ENCODE results near the gene CFL2.
"Not testable (repeated sequence)": the region's sequence is repeated elsewhere in the genome, so short reads cannot be mapped to it uniquely, and the experiment has no call there.

The CFL2 gene

DNA sequence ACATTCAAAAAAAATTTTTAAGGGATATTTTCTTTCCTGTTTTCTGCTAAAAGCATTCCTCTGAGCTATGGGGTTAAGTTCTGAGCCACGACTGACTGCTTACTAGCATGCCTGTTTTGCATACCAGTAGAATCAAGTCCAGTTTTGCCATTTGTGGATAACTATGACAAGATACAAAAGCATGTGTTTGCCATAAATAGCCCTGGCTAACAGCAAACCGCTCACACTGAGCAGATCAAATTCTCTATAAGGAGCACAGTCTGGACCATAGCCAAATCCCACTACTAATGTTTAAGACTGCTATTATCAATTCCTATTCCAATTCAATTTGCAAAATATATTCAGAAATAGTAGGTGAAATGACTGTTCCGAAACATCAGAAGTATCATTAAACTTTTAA is 3.2 kb downstream of the CFL2 start:
- DNase-seq: no peak

DNA sequence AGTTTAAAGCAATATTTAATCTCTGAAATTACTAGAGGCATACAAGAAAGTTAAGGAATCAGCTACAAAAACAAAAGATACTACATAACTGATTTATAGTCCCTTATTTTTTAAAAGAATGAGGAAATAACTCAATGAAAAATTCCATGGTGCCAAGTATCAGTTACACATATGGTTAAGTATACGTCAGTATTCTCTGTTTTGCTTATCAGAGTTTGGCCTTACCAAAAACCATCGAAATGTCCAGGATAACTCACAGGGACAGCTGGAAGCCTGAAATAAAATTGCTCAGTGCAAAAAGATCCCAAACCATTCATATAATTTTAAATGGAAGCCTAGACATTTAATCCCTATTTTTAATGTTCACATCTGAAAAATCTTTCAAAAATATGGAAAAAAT is 3.6 kb downstream of the CFL2 start:
- no peak for DNase-seq

DNA sequence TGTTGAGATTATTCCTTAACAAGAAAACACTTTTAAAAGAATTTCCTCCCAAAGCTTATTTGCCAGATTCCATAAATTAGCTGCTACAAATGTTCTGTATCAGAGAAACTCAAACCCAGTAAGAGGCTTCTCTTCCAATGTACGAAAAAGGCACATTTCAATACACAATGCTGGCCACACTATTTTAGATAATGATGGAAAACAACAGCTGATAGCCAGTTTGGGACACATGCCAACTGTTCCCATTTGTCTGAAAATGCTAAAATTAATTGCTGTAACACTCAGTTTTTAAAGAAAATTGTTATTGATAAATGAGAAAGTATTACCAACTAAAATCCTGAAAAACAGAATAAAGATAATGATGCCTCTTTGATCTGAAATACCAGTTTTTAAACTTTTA is 4.4 kb downstream of the CFL2 start:
- DNase-seq: no peak

DNA sequence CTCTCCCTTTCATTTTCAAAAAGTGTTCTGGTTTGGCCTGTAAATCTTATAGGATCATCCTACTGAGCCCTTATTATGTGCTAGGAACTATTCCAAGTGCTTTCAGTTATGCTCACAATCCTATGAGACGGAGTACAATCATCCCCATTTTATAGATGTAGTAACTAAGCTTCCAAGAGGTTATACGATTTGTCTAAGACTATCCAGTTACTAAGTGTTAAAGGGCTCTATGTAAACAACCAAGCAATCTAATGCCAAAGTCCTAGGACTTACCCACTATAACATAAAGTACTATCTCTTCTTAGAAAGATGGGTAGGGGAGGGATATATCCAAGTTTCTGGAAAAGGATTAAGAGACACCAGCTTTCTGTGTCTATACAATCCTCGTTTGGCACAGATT is 6.7 kb downstream of the CFL2 start:
- DNase-seq: no peak

DNA sequence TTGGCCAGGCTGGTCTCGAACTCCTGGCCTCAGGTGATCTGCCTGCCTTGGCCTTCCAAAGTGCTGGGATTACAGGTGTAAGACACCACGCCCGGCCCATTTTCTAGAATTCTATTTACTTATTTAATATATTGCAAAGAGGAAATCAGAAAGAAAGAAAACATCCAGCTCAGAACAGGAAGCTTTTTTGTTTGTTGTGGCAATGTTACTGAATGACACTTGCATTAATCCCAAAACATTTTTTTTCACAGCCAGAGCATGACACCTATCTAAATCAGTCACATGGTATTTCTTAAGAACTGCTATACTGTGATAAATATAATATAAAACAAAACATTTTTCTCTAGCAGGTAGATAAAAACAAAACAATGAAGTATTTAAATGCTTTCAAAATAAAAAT is 12.6 kb downstream of the CFL2 start:
- no peak for DNase-seq

DNA sequence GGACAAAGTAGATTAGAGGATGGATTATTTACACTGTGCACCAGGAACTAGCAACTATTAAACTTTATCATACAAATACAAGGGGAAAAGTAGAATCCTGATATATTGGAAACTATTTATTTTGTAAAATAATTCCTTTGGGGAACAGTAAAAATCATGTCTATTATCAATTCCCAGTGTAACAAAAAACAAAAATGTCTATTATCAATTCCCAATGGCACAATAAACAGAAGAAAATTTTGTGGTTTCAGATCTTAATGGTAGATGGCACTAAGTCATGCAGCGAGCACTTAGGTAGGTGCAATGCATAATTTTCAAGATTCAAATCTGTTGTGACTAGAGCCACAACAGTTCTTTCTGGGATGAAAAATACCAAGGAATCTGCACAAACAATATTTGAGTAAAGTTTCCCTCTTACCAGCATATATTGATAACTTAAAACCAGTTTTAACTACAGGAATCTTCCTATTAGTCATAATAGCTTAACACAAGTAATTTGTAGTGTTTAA is 13.7 kb downstream of the CFL2 start:
- no peak for DNase-seq

DNA sequence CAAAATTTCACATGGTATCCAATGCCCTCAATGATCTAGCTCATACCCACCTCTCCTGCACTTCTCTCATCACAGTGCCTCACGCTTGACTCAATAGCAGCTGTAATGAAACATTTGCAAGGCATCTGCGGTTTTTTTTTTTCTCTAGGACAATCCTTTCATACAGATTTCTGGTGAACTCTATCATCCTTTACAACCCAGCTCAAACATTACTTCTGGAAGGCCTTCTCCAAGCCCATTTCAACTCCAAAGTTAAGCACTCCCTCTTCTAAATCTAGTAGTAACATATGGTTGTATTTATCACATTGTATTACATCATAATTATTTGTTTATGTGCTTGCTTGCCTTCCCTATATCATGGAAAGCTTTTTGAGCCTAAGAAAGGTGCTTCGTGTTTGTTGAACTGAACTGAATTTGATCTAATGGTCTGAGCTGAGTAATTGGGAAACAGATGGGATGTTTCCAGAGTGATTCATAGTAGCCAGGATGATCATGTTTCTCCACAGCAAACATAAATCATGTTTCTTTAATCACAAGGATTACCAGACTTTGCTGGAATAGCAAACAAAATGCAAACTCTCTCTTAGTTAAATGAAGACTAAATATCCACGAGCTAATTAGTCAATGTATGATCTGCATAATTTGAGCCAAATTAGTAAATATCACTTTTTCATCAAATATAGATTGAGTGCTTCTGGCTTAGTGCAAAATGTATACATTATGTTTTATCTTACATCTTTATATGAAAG is 14.3 kb downstream of the CFL2 start:
- no peak for DNase-seq

DNA sequence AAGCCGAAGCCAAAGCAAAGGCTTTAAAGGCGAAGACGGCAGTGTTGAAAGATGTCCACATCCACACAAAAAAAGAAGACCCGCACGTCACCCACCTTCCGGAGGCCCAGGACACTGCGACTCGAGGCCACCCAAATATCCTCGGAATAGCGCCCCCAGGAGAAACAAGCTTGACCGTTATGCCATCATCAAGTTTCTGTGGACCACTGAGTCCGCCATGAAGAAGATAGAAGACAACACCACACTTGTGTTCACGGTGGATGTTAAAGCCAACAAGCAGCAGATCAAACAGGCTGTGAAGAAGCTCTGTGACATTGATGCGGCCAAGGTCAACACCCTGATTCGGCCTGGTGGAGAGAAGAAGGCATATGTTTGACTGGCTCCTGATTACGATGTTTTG is 20.2 kb downstream of the CFL2 start:
- not testable (repeated sequence) for DNase-seq

DNA sequence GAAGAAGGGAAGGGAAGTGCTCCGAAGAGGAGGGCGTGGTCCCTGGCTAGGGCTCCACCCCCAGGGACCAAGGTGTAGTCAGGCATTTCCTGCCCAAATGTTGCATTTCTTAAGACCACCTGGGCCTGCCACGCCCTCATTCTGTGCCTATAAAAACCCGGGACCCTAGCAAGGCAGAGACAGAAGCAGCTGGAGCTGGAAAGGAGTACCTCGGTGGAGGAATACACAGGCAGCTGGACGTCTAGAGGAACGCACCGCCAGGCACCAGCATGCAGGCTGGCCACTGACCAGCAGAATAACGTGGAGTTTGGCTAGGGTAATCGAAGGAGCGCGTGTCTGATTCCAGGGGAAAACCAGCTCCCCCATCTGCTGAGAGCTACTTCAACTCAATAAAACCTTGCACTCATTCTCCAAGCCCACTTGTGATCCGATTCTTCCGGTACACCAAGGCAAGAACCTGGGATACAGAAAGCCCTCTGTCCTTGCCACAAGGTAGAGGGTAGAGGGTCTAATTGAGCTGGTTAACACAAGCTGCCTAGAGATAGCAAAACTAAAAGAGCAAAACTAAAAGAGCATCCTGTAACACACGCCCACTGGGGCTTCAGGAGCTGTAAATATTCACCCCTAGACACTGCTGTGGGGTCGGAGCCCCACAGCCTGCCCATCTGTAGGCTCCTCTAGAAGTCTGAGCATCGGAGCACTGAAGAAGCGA is 21.0 kb downstream of the CFL2 start:
- peak; percentile 34 for DNase-seq

DNA sequence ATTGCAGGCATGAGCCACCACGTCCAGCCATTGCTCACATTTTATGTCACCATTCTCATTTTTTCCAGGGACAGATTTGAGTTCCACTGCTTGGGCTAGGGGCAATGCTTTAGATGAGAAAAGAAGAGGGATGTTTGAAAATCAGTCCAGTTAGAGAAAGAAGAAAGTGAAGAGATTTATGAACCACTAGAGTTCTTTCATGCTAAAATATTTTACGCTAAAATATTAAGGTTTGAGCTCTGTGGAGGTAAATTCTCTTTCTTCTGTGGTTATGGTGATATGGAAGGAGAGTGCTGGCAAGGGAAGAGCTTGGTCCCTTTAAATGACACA is 21.5 kb downstream of the CFL2 start:
- DNase-seq: no peak

DNA sequence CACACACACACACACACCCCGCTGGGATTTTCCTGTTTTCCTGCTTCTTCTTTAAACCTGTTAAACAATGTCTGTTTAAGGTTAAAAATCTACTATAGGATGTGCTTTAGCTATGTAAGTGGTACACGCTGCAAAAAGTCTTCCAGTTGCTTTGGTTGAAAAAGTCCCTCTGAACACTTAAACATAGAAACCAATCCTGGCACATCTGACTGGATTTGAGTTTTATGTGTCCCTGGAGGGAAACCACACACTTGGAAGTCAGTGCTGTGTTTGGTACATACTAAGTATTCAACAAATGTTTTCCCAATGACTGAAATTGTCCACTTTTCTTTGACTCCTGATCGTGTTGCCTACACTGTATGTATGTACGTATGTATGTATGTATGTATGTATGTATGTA is 22.0 kb downstream of the CFL2 start:
- no peak for DNase-seq

DNA sequence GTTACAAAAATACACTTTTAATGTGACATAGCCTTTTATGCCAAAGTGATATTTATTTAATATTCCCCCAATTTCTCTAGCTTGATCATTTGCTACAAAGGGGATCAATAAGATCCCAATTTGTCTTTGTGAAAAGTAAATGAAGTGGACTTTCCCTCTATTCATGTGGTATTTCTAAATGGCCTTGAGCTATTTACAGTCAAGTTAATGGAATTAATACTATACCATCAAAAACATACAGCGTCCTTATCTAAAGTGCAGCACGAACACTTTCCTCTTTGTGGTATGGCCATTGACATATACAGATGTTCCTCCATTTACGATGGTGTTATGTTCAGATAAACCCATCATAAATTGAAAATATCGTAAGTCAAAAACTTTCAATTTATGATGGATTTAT is 23.2 kb downstream of the CFL2 start:
- DNase-seq: no peak

DNA sequence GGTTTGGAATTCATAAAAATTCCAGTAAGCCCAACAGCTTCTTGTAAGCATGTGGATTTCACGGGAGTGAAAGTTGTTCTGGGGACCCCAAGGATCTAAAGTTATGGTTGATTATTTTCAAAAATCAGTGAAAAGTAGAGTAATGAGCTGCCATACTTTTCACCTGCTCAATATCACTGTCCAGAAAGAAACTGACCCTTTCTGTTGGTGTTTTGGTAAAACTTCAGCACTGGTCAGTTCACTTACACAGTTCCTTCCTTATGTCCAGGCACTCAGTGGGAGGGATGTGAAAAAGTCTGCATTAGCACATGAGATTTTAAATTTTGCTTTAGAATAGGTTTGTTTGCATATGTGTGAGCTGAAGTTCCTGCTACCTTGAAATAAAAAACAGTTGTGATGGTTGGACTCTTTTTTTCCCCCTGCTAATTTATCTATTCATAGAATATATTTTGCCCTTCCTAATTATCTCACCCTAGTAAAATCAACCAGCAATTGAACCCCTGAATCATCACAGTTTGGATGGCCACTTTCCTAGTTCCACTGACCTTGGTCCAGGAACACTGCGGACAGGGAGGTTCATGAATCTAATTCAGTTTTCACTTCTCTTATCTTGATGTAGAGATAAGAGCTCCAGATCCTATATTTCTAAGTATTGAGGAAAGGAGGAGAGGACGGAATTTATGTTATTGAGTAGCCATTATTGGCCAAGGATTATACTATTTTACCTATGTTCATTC is 25.8 kb downstream of the CFL2 start:
- no peak for DNase-seq

DNA sequence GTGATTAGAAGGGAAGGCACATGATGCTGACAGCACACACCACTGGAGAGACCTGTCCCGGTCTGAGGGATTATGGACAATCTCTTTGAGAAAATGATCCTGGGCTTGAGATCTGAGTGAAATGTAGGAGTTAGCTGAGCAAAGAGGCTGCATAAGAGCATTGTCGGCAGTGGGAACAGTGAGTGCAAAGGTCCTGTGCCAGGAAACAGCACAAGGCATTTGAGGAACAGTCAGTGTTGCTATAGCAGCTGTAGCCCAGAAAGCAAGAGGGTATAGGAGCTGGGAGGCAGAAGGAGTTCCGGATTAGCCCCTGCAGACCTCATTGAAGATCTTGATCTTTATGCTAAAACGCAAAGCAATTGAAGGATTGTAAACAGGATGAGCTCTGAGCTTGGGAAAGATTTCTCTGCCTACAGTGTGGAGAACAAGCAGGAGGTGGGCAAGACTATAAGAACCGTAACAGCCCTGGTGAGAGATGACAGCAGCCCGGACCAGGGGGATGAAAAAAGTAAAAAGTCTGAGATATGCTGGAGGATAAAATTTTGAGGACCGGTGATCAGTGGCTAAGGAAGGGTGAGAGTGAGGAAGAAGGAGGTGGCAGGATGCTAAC is 28.5 kb downstream of the CFL2 start:
- no peak for DNase-seq

DNA sequence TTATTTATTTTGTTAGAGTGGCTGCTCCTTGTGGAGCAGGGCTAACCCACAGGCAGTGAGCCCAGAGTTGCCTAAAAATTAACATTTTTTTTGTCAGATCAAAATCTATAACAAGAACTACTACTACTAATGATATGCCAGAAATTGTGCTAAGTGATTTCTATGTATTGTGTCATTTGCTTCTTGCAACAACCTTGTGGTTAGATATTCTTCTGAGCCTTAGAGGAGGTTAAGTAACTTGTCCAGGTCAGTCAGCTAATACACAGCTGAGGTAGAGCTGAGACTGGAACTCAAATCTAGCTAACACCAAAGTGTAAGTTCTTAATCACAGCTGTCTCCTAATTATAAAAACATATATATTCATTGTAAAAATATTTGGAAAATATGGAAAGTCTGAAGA is 29.8 kb downstream of the CFL2 start:
- DNase-seq: peak; percentile 12

DNA sequence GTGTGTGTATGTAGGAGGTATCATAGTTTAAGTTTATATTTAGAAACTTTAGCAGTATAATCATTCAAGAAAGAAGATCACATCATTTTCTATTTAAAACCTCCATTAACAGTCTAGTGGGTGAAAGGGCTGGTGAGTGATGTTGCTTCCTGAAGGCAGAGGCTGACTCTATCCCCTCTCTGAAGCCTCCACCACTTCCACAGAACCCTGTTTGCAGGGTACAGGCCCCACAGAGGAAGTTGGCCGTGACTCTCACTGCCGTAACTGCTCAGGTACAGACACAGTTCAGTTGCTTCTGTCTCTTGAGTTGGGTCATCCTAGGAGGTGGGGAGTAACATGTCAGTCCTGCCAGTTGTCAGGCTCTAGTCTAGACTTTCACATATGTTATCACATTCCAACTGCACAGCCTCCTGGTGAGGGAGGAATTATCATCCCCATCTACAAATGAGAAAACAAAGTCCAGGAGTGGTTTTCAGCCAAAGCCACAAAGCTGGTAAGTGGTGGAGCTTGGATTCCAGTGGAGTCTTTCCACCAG is 31.5 kb downstream of the CFL2 start:
- DNase-seq: no peak

DNA sequence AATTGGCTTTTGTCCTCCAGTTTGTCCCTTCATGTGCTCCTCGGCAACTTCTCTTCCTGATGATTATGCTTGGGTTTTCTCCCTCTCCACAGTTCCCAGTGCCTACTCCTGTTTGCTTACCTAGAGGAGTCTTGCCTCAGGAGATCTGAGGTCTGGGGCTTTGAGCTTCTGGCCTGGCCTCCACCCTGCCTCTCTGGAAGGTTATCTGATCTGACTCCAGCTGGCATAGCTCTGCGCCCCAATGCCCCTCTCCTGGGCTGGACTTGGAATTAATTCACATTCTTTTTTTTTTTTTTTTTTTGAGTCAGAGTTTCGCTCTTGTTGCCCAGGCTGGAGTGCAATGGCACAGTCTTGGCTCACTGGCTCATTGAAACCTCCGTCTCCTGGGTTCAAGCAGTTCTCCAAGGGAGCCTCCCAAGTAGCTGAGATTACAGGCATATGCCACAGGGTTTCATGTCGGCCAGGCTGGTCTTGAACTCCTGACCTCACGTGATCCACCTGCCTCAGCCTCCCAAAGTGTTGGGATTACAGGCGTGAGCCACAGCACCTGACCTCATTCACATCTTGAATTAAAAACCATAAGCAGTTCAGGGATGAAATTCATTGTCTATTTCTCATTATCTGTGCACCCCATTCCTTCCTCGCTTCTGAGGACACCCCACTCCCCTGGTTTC is 33.5 kb downstream of the CFL2 start:
- no peak for DNase-seq

DNA sequence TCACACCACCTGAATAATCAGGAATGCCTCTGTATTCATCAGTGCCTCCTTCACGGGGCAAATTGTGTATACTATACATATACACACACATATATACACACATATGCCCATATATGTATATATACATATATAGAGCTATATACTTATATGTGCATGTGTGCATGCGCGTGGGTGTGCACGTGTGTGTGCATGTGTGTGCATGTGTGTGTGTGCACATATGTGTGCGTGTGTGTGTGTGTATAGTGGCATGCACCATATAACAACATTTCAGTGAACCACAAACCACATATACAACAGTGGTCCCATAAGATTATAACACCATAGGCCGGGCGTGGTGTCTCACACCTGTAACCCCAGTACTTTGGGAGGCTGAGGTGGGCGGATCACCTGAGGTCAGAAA is 35.7 kb downstream of the CFL2 start:
- DNase-seq: no peak

DNA sequence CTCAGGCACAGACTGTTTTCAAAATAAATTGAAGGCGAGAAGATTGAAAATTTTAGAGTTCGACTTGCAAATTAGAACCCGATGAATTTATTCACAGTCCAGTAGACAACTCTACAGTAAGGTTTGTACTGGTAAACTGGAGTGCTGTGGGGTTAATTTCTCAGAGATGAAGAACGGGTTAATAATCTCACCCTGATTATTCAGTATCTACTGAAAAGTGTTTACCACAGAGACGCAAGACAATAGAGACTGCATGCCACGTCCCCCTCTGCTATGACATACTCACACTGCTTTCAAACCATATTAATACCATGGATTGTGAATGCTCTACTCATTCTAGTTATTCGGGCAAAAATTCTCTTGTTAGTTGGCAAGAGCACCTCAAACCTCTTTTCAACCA is 36.1 kb downstream of the CFL2 start:
- DNase-seq: no peak

DNA sequence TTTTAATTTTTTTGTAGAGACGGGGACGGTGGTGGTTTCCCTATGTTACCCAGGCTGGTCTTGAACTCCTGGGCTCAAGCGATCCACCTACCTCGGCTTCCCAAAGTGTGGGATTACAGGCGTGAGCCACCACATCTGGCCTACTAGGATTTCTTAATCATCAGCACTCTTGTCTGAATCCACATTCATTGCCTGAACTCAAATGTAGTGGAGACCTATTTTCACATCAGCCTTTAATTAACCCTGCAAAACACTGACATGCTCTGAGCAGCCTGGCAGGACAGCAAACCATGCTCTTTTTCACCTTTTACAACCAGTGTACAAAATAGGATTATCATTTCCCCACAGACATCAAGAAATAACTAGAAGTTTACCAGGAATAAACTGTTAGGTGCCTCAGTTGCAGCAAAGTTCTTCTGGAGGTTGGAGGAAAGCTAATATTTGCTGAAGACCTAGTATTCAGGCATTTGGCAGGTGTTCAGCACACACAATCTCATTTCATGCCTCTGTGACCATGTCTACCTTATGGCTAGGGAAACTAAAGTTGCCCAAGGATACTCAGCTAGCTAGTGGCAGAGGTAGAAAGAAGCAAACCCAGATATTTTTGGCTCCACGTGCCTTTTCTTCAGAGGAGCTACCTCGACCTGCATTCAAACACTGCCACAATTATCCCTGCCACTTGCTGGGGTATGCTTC is 37.7 kb downstream of the CFL2 start:
- no peak for DNase-seq

DNA sequence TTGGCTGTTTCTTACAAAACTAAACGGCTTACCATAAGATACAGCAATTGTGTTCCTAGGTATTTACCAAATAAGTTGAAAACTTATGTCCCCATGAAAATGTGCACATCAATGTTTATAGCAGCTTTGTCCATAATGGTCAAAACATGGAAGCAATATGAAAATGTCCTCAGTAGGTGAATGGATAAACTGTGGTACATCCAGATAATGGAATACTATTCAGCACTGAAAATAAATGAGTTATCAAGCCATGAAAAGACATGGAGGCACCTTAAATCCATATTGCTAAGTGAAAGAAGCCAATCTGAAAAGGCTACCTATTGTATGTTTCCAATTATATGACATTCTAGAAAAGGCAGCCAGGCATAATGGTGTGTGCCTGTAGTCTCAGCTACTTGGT is 40.7 kb downstream of the CFL2 start:
- DNase-seq: no peak

DNA sequence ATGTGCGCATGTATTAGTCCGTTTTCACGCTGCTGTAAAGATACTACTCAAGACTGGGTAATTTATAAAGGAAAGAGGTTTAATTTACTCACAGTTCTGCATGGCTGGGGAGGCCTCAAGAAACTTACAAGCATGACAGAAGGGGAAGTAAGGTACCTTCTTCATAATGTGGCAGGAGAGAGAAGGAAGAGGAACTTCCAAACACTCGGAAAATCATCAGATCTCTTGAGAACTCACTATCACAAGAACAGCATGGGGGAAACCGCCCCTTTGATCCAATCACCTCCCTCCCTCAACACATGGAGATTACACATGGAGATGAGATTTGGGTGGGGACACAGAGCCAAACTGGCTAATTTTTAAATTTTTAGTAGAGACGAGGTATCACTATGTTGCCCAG is 42.7 kb downstream of the CFL2 start:
- DNase-seq: peak; percentile 48
